Superior temporal gyrus (tissue), 1 donor: Measurements from ENCODE around the gene KCNQ1.

ENCODE experiments used
- DNase-seq: peaks from one replicate; pipeline ENCODE4 v3.0.0-alpha.2; 2016; ENCODE audit errors: extremely low spot score

The KCNQ1 gene

GRCh38 chr11:2805388-2806056 is 360.7 kb downstream of the KCNQ1 start:
- no peak for DNase-seq

- no peak for DNase-seq
These were observed 361.7 kb downstream of the KCNQ1 start for GRCh38 chr11:2806351-2807024.

DNA sequence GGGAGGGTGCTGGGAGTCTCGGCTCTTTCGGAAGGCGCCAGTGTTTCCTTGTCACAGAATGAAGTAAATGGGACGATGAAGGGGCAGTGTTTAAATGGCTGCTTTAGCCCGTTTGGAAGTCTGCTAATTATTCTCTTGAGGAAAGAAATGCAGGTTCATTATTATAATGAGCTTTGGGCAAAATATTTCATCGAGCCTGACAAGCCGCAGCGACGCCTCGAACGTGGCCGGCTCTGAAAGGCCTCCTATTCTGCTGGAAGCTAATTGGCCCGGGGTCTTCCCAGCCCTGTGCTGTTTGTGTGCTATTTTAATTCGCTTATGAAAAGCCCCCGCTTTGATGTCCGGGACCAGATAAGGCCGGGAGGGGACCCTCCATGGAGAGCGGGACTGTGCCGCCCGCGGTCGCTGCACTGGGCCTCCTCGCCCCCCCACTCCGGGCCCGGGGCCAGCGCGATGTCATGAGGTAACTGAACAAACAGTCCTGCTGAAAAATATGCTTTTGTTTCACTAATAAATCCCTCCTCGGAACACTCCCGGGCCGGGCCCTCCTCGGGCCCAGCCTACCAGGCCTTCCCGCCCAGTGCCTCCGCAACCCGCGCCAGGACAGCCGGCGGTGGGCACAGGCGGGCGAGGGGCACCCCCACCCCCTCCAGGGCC is 362.3 kb downstream of the KCNQ1 start:
- DNase-seq = peak; percentile 52

- DNase-seq = no peak
These were observed 363.0 kb downstream of the KCNQ1 start for GRCh38 chr11:2807801-2808241.

- DNase-seq = no peak
These were observed 364.3 kb downstream of the KCNQ1 start for GRCh38 chr11:2808850-2809846.

DNA sequence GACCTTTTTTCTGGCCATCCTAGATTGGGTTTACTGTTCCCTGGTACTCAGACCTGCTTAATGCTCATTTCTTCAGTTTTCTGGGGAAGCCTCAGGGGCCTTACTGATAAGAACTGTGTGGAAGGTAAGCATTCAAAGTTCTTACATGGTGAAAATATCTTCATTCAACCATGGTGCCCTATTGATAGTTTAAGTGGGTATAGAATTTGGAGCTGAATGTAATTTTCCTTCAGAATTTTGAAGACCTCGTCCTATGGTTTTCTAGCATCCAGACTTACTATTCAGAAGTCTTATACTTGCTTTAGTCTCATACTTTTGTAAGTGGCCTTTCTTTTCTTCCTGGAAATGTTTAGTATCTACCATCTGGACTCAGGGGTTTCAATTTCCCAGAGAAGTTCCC is 365.0 kb downstream of the KCNQ1 start:
- DNase-seq = no peak

- DNase-seq = no peak
These were observed 365.8 kb downstream of the KCNQ1 start for GRCh38 chr11:2810411-2811205.

DNA sequence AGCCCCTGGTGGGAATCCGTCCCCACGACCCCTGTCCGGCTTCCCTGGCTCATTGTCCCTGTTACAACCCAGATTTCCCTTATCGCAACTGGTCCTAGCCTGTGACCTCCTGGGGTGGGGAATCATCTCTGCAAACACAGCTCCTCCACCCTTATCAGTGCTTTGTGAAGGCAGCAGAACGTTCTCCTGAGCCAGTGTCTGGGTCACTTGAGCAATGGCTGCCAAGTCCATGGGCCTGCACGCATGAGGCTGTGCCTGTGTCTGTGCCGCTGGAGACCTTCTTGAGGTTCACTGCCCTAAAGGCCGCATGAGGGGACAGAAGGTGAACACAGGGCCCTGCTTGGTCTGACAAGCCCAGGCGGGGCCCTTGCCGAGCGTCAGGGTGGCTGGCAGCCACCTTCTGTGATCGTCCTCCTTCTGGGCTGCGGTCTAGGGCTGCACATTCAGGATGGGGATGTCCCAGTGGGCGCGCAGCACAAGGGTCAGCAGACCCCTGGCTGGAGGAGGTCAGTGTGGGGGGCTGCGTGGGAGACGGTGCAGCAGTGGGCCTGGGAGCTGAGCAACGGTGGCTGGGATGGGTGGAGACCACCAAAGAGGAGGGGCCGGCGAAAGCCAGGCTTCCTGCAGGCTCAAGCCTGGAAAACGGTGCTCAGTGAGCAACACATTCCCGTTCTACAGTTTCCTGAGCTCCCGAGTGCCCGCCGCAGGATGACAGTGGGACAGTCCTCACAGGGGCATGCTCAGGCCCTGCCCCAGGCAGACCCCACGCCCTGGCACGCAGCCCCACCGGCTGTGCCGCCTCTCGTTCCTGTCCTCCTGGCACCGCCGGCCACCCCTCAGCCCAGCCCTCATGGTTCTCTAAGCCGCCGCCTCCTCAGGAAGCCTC is 366.6 kb downstream of the KCNQ1 start:
- DNase-seq = no peak

DNA sequence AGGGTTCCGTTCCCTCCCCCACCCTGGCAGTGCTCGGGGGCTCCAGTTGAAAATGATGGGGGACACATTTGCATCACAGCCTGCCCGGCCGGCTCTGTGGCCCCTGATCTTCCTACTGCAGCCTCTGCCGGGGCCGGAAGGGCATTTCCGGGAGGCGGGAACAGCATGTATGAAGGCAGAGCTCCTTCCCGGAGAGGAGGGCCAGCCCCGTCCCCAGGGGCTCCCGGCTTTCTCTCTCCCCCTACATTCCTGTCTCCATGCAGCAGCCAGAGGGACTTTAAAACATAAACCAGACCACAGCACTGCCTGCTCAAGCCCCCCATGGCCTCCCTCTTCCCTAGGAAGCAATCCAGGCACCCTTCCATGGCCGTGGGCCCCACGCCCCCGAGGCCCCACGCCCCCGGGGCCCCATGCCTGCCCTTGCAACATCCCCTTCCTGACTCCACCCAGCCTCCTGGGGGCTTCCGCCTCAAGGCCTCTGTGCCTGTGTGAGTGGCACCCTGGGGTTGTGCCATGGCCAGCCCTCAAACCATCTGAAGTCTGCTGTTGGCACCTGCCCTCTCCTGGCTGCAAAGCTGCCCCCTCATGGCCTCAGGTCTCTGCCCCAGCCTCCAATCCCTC is 367.7 kb downstream of the KCNQ1 start:
- DNase-seq = no peak

- no peak for DNase-seq
These were observed 368.5 kb downstream of the KCNQ1 start for GRCh38 chr11:2813141-2813908.

- no peak for DNase-seq
These were observed 369.2 kb downstream of the KCNQ1 start for GRCh38 chr11:2813968-2814367.

GRCh38 chr11:2814751-2815150 is 369.9 kb downstream of the KCNQ1 start:
- DNase-seq = no peak

DNA sequence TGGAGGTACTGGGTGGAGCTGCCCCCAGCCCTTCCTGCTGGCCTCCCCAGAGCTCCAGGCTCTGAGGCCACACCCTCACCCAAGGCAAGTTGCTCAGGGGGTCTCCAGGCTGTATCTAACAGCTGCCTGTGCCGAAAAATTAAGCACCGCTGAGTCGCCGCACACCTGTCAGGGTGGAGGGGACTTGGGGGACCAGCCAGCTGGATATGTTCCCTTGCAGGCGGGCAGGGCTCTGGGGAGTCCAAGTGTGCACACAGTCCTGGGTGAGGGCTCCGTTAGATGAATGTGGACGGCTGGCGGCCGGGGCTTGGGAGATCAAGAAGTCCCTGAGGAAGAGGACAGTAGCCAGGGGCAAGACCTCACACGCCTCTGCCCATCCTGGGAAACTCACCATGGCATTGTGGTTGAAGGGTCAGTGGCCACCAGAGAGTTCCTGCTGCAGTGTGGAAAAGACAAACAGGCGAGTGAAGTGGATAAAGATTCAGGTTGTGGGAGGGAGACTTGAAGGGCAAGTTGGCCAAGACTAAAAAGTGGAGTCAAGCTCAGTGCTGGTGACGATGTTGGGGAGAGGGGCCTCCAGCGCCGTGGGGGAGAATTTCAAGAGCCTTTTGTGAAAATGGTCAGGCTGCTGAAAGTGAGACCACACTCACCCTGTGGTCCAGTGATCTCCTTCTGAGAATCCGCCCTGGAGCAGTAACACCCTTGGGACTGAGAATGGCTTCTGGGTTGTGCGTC is 371.1 kb downstream of the KCNQ1 start:
- no peak for DNase-seq

- no peak for DNase-seq
These were observed 371.7 kb downstream of the KCNQ1 start for GRCh38 chr11:2816523-2816922.

GRCh38 chr11:2816941-2817421 is 372.2 kb downstream of the KCNQ1 start:
- no peak for DNase-seq

DNA sequence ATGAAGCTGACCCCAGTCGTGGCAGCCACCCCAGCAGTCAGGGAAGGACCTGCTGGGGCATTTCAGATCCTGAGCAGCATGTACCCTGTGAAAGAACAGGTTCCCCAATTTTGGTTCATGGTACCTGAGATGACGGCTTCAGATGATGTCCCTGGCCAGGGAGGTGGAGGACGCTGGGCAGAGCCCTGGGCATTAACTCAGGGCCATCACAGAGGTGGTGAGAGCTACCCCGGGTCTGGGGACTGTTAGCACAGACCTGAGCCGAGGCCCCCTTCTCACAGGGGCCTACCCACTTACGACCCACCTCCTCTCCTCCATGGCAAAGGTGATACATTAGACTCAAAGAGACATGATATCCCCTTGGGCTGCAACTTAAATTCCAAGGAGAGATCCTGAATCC is 372.6 kb downstream of the KCNQ1 start:
- DNase-seq = no peak

DNA sequence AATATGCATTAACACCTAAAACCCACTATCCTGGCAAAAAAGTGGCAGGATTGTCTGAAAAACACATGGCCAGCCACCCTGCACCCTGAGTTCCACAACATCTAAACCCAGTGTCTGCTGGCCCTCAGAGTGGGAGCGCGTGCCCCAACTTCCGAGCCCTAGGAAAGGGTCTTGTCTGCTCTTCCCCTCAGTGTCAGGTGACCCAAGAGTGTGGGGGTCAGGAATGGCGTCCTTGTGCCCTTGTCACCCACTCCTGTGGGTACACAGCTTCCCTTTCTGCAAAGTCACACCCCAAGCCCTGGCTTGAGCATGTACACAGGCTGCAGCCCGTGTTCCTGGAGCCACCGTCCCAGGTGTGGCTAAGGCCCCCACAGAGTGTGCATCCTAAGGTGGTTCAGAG is 373.2 kb downstream of the KCNQ1 start:
- no peak for DNase-seq

DNA sequence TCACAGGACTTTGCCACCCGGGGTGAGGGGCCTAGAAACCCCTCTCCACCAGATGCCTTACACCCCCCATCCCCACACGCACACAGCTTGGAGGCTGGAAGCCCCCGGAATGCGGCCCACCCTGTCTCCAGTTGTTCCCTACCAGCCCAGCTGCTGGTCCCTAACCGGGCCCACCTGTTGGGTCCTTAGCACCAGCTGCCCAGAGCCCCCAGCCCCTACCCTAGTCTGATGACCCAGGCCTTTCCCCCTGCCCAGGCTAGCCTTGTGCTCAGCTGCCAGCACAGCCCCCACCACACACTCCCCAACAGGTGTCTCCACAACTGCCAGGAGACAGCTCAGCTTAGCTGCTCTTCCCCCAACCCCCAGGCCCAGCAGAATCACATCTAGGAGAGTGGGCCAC is 373.7 kb downstream of the KCNQ1 start:
- no peak for DNase-seq
